Esophagus muscularis mucosa (tissue), 4 donors: ENCODE data around the gene TMEM14A. TPM values are rescaled to one million over a fixed set of nuclear protein-coding genes. Genes with fewer than 3 reads are reported as not detected.

ENCODE experiments used
- DNase-seq: peaks from one replicate; pipeline ENCODE4 v3.0.0-alpha.2; 2017; ENCODE audit errors: extremely low spot score
- H3K27ac ChIP-seq, 4 donors: fragments of 200-600 bp; sonication (generic); replicated peaks in 1 of 4; 1 replicate in 3 of 4; 2 replicates in 1 of 4; pipeline ENCODE4 v1.5.1; 2016 to 2019; ENCODE audit warnings: mild to moderate bottlenecking in 1 of 4
- H3K27me3 ChIP-seq, 4 donors: fragments of 200-600 bp; sonication (generic); one replicate each; pipeline versions ENCODE4 v1.5.1 to v1.6.0; 2016 to 2019
- H3K36me3 ChIP-seq, 4 donors: fragments of 200-600 bp; sonication (generic); one replicate each; pipeline ENCODE4 v1.5.1; 2016 to 2019
- H3K4me1 ChIP-seq, 4 donors: fragments of 200-600 bp; sonication (generic); one replicate each; pipeline ENCODE4 v1.5.1; 2016 to 2019
- H3K4me3 ChIP-seq, 4 donors: fragments of 200-600 bp; sonication (generic); 1 replicate in 2 of 4; 2 replicates in 2 of 4; pipeline ENCODE4 v1.5.1; 2016 to 2019; ENCODE audit warnings: mild to moderate bottlenecking in 4 of 4, moderate library complexity in 1 of 4
- H3K9me3 ChIP-seq, 4 donors: fragments of 200-600 bp; sonication (generic); 1 replicate in 3 of 4; 2 replicates in 1 of 4; pipeline ENCODE4 v1.5.1; 2016 to 2019
- CTCF ChIP-seq, 3 experiments: fragments of 200-600 bp in 2 of 3; fragments of 450-650 bp in 1 of 3; sonication (generic) in 2 of 3; IDR thresholded peaks; one replicate each; pipeline ENCODE4 v1.5.1; 2017 to 2019; ENCODE audit warnings: antibody characterized with exemption in 3 of 3, mild to moderate bottlenecking in 2 of 3, moderate library complexity in 1 of 3
- EP300 ChIP-seq: sonication (generic); formaldehyde crosslinking; IDR thresholded peaks from one replicate; pipeline ENCODE4 v1.6.1; 2017; ENCODE audit warnings: antibody characterized with exemption
- POLR2A ChIP-seq: fragments of 450-650 bp; IDR thresholded peaks from one replicate; pipeline ENCODE4 v1.6.1; 2017; ENCODE audit warnings: antibody characterized with exemption, moderate library complexity, mild to moderate bottlenecking, low read depth
- POLR2AphosphoS5 ChIP-seq, 2 donors: sonication (generic); formaldehyde crosslinking; IDR thresholded peaks; one replicate each; pipeline ENCODE4 v1.6.1; 2017; ENCODE audit warnings: antibody characterized with exemption in 2 of 2
- WGBS: methylation state at CpG from one replicate; pipeline ENCODE4 v1.1.5; 2018; 5-methylcytosine and 5-hydroxymethylcytosine counted together
- intact Hi-C: fragments of 100-400 bp; cut with DNase I; formaldehyde crosslinking; loops from one replicate; pipeline ENCODE4 v1.15.1; 2023
- total RNA-seq, 4 donors: library from RNA; depleted of rRNA; stranded (reverse); fragments of >200 nt; gene quantifications; one replicate each; pipeline versions ENCODE4 v1.1.0 to v1.2.1, GENCODE V29; 2016

Gene TMEM14A
- total RNA-seq, 4 donors from 2014 or later = 19.2 to 31.1 (median 21.9) TPM

DNA sequence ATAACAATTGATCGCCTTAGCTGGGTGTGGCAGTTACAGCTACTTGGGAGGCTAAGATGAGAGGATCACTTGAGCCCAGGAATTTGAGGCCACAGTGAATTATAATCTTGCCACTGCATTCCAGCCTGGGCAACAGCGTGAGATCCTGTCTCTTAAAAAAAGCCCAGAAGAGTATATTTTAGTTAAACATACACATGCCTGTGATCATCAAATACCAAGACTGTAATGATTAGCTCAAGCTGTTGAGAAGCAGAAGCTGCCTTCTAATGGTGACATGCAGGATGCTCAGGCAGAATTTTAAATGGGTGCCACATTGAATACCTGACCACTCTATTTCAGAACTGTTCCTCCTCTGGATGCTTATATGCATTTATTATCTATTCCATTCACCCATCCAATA, 8.9 kb upstream of the TMEM14A start:
- Histone ChIP-seq H3K27ac (no peak overlapping the region), H3K27me3 (no peaks in the 10 kb centered on the region), H3K4me1 (peaks cover 16 to 20% (median 16%) of the 10 kb centered on the region in 4 donors), H3K9me3 (no peaks in the 10 kb centered on the region), H3K4me3 (no peak overlapping the region), H3K36me3 (no peaks in the 10 kb centered on the region)
- 83% methylated on average over 2 of the region's 2 CpGs for WGBS
- intact Hi-C loops = loop anchor here (5.0 to 10.0 kb wide), 2 partner anchors 157 to 380 kb away; partner anchors contain the start of gene MCM3
- TF ChIP-seq EP300 (no peak), CTCF (IDR thresholded peaks at IDR 0.05) (no peak), POLR2AphosphoS5 (IDR thresholded peaks at IDR 0.05) (no peak), POLR2A (no peak)
- no peak for DNase-seq

DNA sequence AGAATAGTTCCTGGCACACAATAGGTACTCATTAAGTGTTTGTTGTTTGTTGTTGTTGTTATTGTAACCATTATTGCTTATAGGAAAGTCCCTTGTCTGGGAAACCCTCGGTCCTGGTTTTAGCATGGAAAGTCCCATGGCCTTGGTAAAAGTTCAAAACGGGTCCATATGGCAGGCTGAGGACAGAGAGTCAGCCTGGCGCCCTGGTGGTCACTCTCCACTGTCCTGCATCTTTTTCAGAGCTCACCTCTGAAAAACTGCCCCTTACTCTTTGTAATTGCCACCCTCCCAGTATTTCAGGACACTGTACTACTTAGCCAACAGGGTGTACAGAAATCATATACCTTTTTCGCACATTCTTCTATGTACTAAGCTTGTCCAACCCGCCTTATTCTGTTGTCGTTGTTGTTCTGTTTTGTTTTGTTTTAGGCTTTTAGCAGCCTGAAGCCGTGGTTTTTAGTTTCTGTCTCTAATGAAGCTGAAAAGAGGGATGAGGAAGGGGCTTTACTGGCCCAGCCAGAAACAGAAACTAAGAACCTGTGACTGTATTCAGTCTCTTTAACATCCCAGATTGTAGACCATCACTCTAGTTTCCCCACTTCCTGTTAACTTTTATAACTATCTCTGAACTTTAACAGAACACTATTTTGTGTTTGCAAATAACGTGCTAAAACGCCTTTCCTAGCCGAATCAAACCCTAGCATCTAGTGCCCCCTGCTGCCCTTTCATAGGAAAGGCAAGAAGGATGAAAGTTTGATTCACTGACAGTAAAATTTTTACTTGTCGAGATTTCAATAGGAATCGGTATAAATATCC, 7.6 kb upstream of the TMEM14A start:
- H3K36me3 ChIP-seq = no peaks in the 10 kb centered on the region
- TF ChIP-seq EP300 (no peak), CTCF (IDR thresholded peaks at IDR 0.05) (peak; percentile 88 to 93 (median 89))
- H3K4me1 ChIP-seq = peaks cover 16 to 20% (median 16%) of the 10 kb centered on the region in 4 donors
- intact Hi-C loops = loop anchor here (1.0 to 10.0 kb wide), 3 partner anchors 159 to 381 kb away; partner anchors contain the start of gene MCM3
- no peaks in the 10 kb centered on the region for H3K9me3 ChIP-seq
- peak overlapping the region; percentile 57 to 86 (median 76) for H3K4me3 ChIP-seq
- H3K27ac ChIP-seq = peak overlapping the region; percentile 63 to 86 (median 80)
- no peaks in the 10 kb centered on the region for H3K27me3 ChIP-seq
- 21% methylated on average over 12 of the region's 12 CpGs for WGBS
- DNase-seq = no peak

DNA sequence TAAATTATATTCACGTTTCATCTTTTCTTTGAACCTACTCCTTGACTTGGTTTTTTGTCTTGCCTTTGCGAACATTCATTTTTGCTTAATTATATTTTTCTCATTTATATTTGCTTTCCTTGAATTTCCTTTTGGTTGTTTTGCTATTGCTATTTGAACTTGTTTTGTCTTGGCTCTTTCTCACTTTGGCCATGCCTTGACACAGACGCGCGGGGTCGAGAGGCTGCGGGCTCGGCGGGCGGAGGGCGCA, 7.1 kb upstream of the TMEM14A start:
- Histone ChIP-seq H3K9me3 (no peaks in the 10 kb centered on the region), H3K27me3 (no peaks in the 10 kb centered on the region), H3K4me3 (peak overlapping the region; percentile 57 to 86 (median 76)), H3K4me1 (peaks cover 16 to 20% (median 16%) of the 10 kb centered on the region in 4 donors), H3K27ac (peak overlapping the region; percentile 63 to 86 (median 80)), H3K36me3 (no peaks in the 10 kb centered on the region)
- TF ChIP-seq CTCF (IDR thresholded peaks at IDR 0.05) (peak in 2 of 3 experiments; percentile 9 to 20), POLR2A (no peak), POLR2AphosphoS5 (IDR thresholded peaks at IDR 0.05) (no peak)
- DNase-seq = no peak
- 1% methylated on average over 11 of the region's 11 CpGs for WGBS
- intact Hi-C loops = loop anchor here (1.0 to 10.0 kb wide), 3 partner anchors 159 to 382 kb away; partner anchors contain the start of gene MCM3

DNA sequence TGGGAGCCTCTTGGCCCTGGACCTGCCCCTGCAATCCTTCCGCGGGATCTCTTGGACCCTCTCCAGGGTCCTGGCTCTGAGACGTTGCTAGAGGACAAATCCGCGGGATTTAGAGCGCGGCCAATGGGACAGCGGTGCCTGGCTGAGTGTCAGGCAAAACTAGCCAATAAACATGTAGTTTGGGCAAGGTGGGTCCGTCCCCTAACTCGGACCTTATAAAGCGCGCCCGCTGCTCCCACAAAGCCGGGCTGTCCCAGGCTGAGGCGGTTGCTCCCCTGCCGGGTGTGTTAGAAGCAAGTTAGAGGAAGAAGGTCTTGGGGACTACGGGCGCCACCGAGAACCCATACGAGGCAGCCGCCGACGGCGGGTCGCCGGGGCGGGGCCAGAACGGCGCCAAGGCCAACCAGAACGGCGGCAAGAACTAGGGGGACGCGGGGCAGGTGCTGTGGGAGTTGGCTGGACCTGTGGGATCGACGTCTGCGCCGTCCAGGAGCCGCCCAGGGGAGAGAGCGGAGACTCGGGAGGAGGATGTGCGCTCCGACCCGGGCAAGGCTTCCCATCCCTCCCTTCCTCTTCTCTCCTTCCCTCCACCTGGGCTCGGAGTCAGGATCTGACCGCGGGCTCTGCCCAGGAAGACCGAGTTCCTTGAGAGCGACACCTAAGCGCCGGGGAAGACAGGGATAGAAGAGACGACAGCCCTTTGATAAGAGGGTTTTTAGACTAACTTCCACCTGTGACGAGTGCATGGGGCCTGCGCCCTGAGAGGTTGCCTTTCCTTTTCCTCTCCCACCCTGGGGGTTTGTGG, 6.5 kb upstream of the TMEM14A start:
- TF ChIP-seq POLR2AphosphoS5 (IDR thresholded peaks at IDR 0.05) (peak; percentile 83 to 95), POLR2A (peak; percentile 27), EP300 (no peak), CTCF (IDR thresholded peaks at IDR 0.05) (no peak)
- Histone ChIP-seq H3K27me3 (no peaks in the 10 kb centered on the region), H3K4me1 (peaks cover 16 to 20% (median 16%) of the 10 kb centered on the region in 4 donors), H3K4me3 (peak overlapping the region; percentile 57 to 86 (median 76)), H3K27ac (peak overlapping the region; percentile 63 to 86 (median 80)), H3K36me3 (no peaks in the 10 kb centered on the region), H3K9me3 (no peaks in the 10 kb centered on the region)
- intact Hi-C loops = loop anchor here (5.0 to 10.0 kb wide), 2 partner anchors 160 to 382 kb away; partner anchors contain the start of gene MCM3
- 2% methylated on average over 33 of the region's 53 CpGs for WGBS
- DNase-seq = peak; percentile 96
